ENCODE data around the gene ADAM19. TPM values are rescaled to one million over a fixed set of nuclear protein-coding genes. Genes with fewer than 3 reads are reported as not detected.

ADAM19 gene
- total and polyA plus RNA-seq, 2 donors (not counting 1 experiment from before 2014, with no cell fraction given) = 13.0 to 65.2 TPM

DNA sequence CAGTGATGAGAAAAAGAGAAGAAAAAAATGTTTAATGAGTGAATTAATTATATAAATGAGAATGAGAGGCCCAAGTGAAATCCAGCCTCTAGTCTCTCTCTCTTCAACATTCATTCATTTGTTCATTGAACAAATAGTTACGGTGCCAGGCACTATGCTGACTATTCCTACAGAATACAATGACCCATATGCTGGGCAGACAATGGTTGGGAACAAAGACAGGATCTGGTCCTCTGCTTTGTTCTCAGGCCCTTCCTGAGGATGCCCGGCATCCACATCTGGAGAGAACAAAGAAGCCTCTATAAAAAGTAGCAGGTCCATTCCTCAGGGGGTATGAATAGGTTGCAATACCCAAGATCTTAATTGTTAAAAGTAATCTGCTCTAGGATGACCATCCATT lies 6.9 kb downstream of the ADAM19 start:
- Histone ChIP-seq H3K4me3 (replicated peaks in 1 of 4; ENCODE audit: control extremely low read depth in 1 of 4, insufficient read depth in 1 of 4, low read depth in 3 of 4, low read length in 4 of 4) (no peak overlapping the region), H3K4me2 (ENCODE audit: extremely low read depth, insufficient read depth, low read length) (no peak overlapping the region), H3K27me3 (ENCODE audit: control insufficient read depth, insufficient read depth, low read length) (no peaks in the 10 kb centered on the region), H3K9ac (ENCODE audit: insufficient read depth, low read length) (no peak overlapping the region), H3K4me1 (ENCODE audit: control insufficient read depth, extremely low read depth, insufficient read depth, low read length) (peaks cover 15% of the 10 kb centered on the region), H3K27ac (ENCODE audit: insufficient read depth, low read length) (no peak overlapping the region), H2AFZ (ENCODE audit: low read length) (no peak overlapping the region), H3K36me3 (ENCODE audit: control insufficient read depth, insufficient read depth, low read length) (peaks cover 7% of the 10 kb centered on the region), H4K20me1 (ENCODE audit: control insufficient read depth, extremely low read depth, insufficient read depth, low read length) (no peaks in the 10 kb centered on the region), H3K9me3 (ENCODE audit: control insufficient read depth, insufficient read depth, low read depth, low read length) (no peaks in the 10 kb centered on the region), H3K79me2 (ENCODE audit: control insufficient read depth, insufficient read depth, low read length) (peaks cover 24% of the 10 kb centered on the region)
- no peak for DNase-seq (ENCODE audit: low read depth in 2 of 2)
- no peak for TF ChIP-seq EZH2 (IDR thresholded peaks at IDR 0.05; ENCODE audit: low read length, missing control alignments)
- TF ChIP-seq, protein P1, sequence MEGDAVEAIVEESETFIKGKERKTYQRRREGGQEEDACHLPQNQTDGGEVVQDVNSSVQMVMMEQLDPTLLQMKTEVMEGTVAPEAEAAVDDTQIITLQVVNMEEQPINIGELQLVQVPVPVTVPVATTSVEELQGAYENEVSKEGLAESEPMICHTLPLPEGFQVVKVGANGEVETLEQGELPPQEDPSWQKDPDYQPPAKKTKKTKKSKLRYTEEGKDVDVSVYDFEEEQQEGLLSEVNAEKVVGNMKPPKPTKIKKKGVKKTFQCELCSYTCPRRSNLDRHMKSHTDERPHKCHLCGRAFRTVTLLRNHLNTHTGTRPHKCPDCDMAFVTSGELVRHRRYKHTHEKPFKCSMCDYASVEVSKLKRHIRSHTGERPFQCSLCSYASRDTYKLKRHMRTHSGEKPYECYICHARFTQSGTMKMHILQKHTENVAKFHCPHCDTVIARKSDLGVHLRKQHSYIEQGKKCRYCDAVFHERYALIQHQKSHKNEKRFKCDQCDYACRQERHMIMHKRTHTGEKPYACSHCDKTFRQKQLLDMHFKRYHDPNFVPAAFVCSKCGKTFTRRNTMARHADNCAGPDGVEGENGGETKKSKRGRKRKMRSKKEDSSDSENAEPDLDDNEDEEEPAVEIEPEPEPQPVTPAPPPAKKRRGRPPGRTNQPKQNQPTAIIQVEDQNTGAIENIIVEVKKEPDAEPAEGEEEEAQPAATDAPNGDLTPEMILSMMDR (conservative IDR thresholded peaks at IDR 0.05 in 1 of 2, IDR thresholded peaks at IDR 0.05 in 1 of 2; ENCODE audit: low read depth in 1 of 2, low read length in 2 of 2) = no peak

DNA sequence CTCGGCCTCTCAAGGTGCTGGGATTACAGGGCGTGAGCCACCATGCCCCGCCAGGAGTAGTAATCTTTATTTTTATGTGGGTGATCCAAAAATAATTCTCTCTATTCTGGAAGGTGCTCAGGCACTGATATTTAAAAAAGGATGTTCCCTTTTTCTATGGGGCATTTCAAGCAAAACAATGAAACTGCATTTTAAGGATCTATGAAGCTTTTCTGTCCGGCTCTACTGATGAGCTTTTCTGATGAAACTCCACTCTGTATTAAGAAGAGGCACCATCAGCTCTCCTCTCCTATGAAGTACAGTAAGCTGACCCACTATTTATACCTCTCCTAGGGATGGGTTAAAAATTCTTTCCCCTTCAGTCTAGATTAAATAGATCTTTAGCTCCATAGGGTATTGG lies 7.4 kb downstream of the ADAM19 start:
- H3K9ac ChIP-seq (ENCODE audit: insufficient read depth, low read length) = no peak overlapping the region
- H3K79me2 ChIP-seq (ENCODE audit: control insufficient read depth, insufficient read depth, low read length) = peaks cover 21% of the 10 kb centered on the region
- H3K9me3 ChIP-seq (ENCODE audit: control insufficient read depth, insufficient read depth, low read depth, low read length) = no peaks in the 10 kb centered on the region
- H3K4me1 ChIP-seq (ENCODE audit: control insufficient read depth, extremely low read depth, insufficient read depth, low read length) = peaks cover 18% of the 10 kb centered on the region
- no peak for TF ChIP-seq EZH2 (IDR thresholded peaks at IDR 0.05; ENCODE audit: low read length, missing control alignments)
- TF ChIP-seq, protein P1 (conservative IDR thresholded peaks at IDR 0.05 in 1 of 2, IDR thresholded peaks at IDR 0.05 in 1 of 2; ENCODE audit: low read depth in 1 of 2, low read length in 2 of 2) = no peak
- H3K27ac ChIP-seq (ENCODE audit: insufficient read depth, low read length) = no peak overlapping the region
- H3K27me3 ChIP-seq (ENCODE audit: control insufficient read depth, insufficient read depth, low read length) = no peaks in the 10 kb centered on the region
- H4K20me1 ChIP-seq (ENCODE audit: control insufficient read depth, extremely low read depth, insufficient read depth, low read length) = no peaks in the 10 kb centered on the region
- peaks cover 7% of the 10 kb centered on the region for H3K36me3 ChIP-seq (ENCODE audit: control insufficient read depth, insufficient read depth, low read length)
- no peak for DNase-seq (ENCODE audit: low read depth in 2 of 2)
- H2AFZ ChIP-seq (ENCODE audit: low read length) = no peak overlapping the region
- no peak overlapping the region for H3K4me3 ChIP-seq (replicated peaks in 1 of 4; ENCODE audit: control extremely low read depth in 1 of 4, insufficient read depth in 1 of 4, low read depth in 3 of 4, low read length in 4 of 4)
- no peak overlapping the region for H3K4me2 ChIP-seq (ENCODE audit: extremely low read depth, insufficient read depth, low read length)

DNA sequence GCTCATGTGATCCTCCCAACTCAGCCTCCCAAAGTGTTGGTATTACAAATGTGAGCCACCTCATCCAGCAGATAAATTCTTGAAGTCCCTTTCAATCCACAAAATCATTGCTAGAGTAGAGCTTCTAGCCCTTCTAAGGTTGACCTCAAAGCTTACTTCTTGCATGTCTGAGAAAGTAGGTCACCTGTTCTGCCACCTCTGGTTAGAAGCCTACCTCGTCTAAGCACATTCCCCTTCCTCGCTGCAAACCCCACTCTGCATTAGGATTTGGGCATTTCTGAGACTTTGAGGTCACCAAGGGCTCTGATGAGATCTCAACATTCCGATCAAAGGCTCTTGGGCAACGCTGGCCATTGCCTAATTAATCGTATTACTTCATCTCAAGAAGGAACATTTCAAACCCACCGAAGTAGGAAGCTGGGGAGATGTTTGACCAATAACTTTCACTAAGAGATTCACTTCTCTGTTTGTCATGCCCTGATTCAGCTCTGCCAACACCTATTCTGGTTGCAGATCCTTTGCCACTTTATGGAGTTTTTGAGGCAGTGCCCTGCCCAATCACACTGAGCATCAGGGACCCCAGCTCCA lies 8.6 kb downstream of the ADAM19 start:
- H4K20me1 ChIP-seq (ENCODE audit: control insufficient read depth, extremely low read depth, insufficient read depth, low read length) = no peaks in the 10 kb centered on the region
- H3K4me2 ChIP-seq (ENCODE audit: extremely low read depth, insufficient read depth, low read length) = no peak overlapping the region
- TF ChIP-seq, protein P1 (conservative IDR thresholded peaks at IDR 0.05 in 1 of 2, IDR thresholded peaks at IDR 0.05 in 1 of 2; ENCODE audit: low read depth in 1 of 2, low read length in 2 of 2) = no peak
- peaks cover 13% of the 10 kb centered on the region for H3K79me2 ChIP-seq (ENCODE audit: control insufficient read depth, insufficient read depth, low read length)
- no peak for DNase-seq (ENCODE audit: low read depth in 2 of 2)
- H3K36me3 ChIP-seq (ENCODE audit: control insufficient read depth, insufficient read depth, low read length) = peaks cover 7% of the 10 kb centered on the region
- no peak overlapping the region for H3K9ac ChIP-seq (ENCODE audit: insufficient read depth, low read length)
- H3K4me3 ChIP-seq (replicated peaks in 1 of 4; ENCODE audit: control extremely low read depth in 1 of 4, insufficient read depth in 1 of 4, low read depth in 3 of 4, low read length in 4 of 4) = no peak overlapping the region
- no peak overlapping the region for H2AFZ ChIP-seq (ENCODE audit: low read length)
- no peaks in the 10 kb centered on the region for H3K27me3 ChIP-seq (ENCODE audit: control insufficient read depth, insufficient read depth, low read length)
- H3K27ac ChIP-seq (ENCODE audit: insufficient read depth, low read length) = no peak overlapping the region
- H3K9me3 ChIP-seq (ENCODE audit: control insufficient read depth, insufficient read depth, low read depth, low read length) = no peaks in the 10 kb centered on the region
- peaks cover 28% of the 10 kb centered on the region for H3K4me1 ChIP-seq (ENCODE audit: control insufficient read depth, extremely low read depth, insufficient read depth, low read length)
